Measurements from ENCODE around the gene PSMA5.
"Not testable (repeated sequence)": the region's sequence is repeated elsewhere in the genome, so short reads cannot be mapped to it uniquely, and the experiment has no call there.

The PSMA5 gene

GRCh38 chr1:109392037-109392787 lies 34.0 kb downstream of the PSMA5 start:
- no peak for DNase-seq

- no peak for DNase-seq
Observed at GRCh38 chr1:109391626-109392025, 34.6 kb downstream of the PSMA5 start.

GRCh38 chr1:109391157-109391556 lies 35.1 kb downstream of the PSMA5 start:
- DNase-seq: no peak

- no peak for DNase-seq
Observed at GRCh38 chr1:109389638-109390341, 36.5 kb downstream of the PSMA5 start.

- DNase-seq: no peak
Observed at GRCh38 chr1:109388884-109389637, 37.2 kb downstream of the PSMA5 start.

- DNase-seq: no peak
Observed at GRCh38 chr1:109388208-109388711, 38.0 kb downstream of the PSMA5 start.

GRCh38 chr1:109386054-109386717 lies 40.1 kb downstream of the PSMA5 start:
- DNase-seq: no peak

- DNase-seq: no peak
Observed at GRCh38 chr1:109385417-109385816, 40.8 kb downstream of the PSMA5 start.

- no peak for DNase-seq
Observed at GRCh38 chr1:109383854-109384253, 42.4 kb downstream of the PSMA5 start.

- no peak for DNase-seq
Observed at GRCh38 chr1:109383087-109383779, 43.0 kb downstream of the PSMA5 start.

GRCh38 chr1:109381573-109381972 lies 44.7 kb downstream of the PSMA5 start:
- no peak for DNase-seq

- DNase-seq: no peak
Observed at GRCh38 chr1:109379907-109380306, 46.3 kb downstream of the PSMA5 start.

- DNase-seq: no peak
Observed at GRCh38 chr1:109379422-109379821, 46.8 kb downstream of the PSMA5 start.

- no peak for DNase-seq
Observed at GRCh38 chr1:109377698-109378097, 48.5 kb downstream of the PSMA5 start.

GRCh38 chr1:109373696-109374095 lies 52.6 kb downstream of the PSMA5 start:
- DNase-seq: not testable (repeated sequence)

- DNase-seq: no peak
Observed at GRCh38 chr1:109373126-109373525, 53.1 kb downstream of the PSMA5 start.

GRCh38 chr1:109372281-109372680 lies 54.0 kb downstream of the PSMA5 start:
- DNase-seq: no peak

GRCh38 chr1:109371341-109371739 lies 54.9 kb downstream of the PSMA5 start:
- no peak for DNase-seq

GRCh38 chr1:109370712-109371340 lies 55.4 kb downstream of the PSMA5 start:
- DNase-seq: no peak

- no peak for DNase-seq
Observed at GRCh38 chr1:109369167-109369746, 57.0 kb downstream of the PSMA5 start.

GRCh38 chr1:109368464-109368863 lies 57.8 kb downstream of the PSMA5 start:
- no peak for DNase-seq
